Hematopoietic multipotent progenitor cell treated with erythropoietin and hydrocortisone succinate and interleukin-3 and kit ligand, for 4 days (in vitro differentiated cells): Measurements from ENCODE around the gene COX6B1.
A peak's percentile ranks its signal among the peaks of the same experiment; 100 is the strongest.
"Not testable (repeated sequence)": the region's sequence is repeated elsewhere in the genome, so short reads cannot be mapped to it uniquely, and the experiment has no call there.

ENCODE experiments used
- DNase-seq: peaks from one replicate; pipeline ENCODE4 v3.0.0-alpha.2; 2015

Gene COX6B1

GRCh38 chr19:35636651-35637050 is 11.5 kb upstream of the COX6B1 start:
- no peak for DNase-seq

GRCh38 chr19:35637165-35637564 is 11.0 kb upstream of the COX6B1 start:
- no peak for DNase-seq

- DNase-seq = no peak
Observed at GRCh38 chr19:35639321-35639639, 8.8 kb upstream of the COX6B1 start.

- DNase-seq = no peak
Observed at GRCh38 chr19:35639863-35640262, 8.3 kb upstream of the COX6B1 start.

GRCh38 chr19:35641515-35642151 is 6.5 kb upstream of the COX6B1 start, which contains the start of gene ETV2:
Gene ETV2 (plus strand): TSS chr19:35641745. CDS start chr19:35642461, 716 bp downstream.
- peak; percentile 82 for DNase-seq

GRCh38 chr19:35642312-35642711 is 5.8 kb upstream of the COX6B1 start:
- no peak for DNase-seq

GRCh38 chr19:35642798-35643254 is 5.3 kb upstream of the COX6B1 start:
- no peak for DNase-seq

- DNase-seq = peak; percentile 92
Observed at GRCh38 chr19:35643255-35644205, 4.6 kb upstream of the COX6B1 start.

GRCh38 chr19:35644206-35644986 is 3.7 kb upstream of the COX6B1 start:
- DNase-seq = peak; percentile 99

GRCh38 chr19:35644987-35645679 is 3.0 kb upstream of the COX6B1 start:
- peak; percentile 92 for DNase-seq

GRCh38 chr19:35645680-35646511 is 2.2 kb upstream of the COX6B1 start:
- DNase-seq = no peak

- DNase-seq = peak; percentile 58
Observed at GRCh38 chr19:35650581-35650980, 2.5 kb downstream of the COX6B1 start.

GRCh38 chr19:35654828-35655227 is 6.7 kb downstream of the COX6B1 start:
- DNase-seq = not testable (repeated sequence)

GRCh38 chr19:35655600-35655999 is 7.5 kb downstream of the COX6B1 start:
- no peak for DNase-seq

- no peak for DNase-seq
Observed at GRCh38 chr19:35656700-35657099, 8.6 kb downstream of the COX6B1 start.

GRCh38 chr19:35657904-35658700 is 10.0 kb downstream of the COX6B1 start:
- no peak for DNase-seq

GRCh38 chr19:35661995-35662340 is 13.8 kb downstream of the COX6B1 start:
- DNase-seq = no peak

GRCh38 chr19:35663981-35664380 is 15.9 kb downstream of the COX6B1 start:
- no peak for DNase-seq

GRCh38 chr19:35665157-35665556 is 17.0 kb downstream of the COX6B1 start:
- DNase-seq = no peak

GRCh38 chr19:35665604-35666003 is 17.5 kb downstream of the COX6B1 start:
- no peak for DNase-seq
